SH-SY5Y (cell line): Measurements from ENCODE around the gene PRMT7.

ENCODE experiments used
- GATA2 ChIP-seq: IDR thresholded peaks from 2 replicates; pipeline ENCODE4 v1.6.1; 2011; ENCODE audit warnings: mild to moderate bottlenecking, low read depth, low read length
- GATA3 ChIP-seq: IDR thresholded peaks from 2 replicates; pipeline ENCODE4 v1.6.1; 2011; ENCODE audit warnings: low read depth, mild to moderate bottlenecking, low read length, moderate library complexity

The PRMT7 gene

GRCh38 chr16:68275611-68276191 is 35.1 kb upstream of the PRMT7 start:
- no peak for TF ChIP-seq GATA2
- TF ChIP-seq GATA3, result no peak

- TF ChIP-seq GATA2, result no peak
- no peak for TF ChIP-seq GATA3
Observed at GRCh38 chr16:68276223-68276622, 34.6 kb upstream of the PRMT7 start.

- no peak for TF ChIP-seq GATA3
Observed at GRCh38 chr16:68279726-68280558, 30.9 kb upstream of the PRMT7 start.

GRCh38 chr16:68281368-68282063 is 29.3 kb upstream of the PRMT7 start:
- TF ChIP-seq GATA3, result no peak

GRCh38 chr16:68282064-68282452 is 28.8 kb upstream of the PRMT7 start:
- TF ChIP-seq GATA2, result no peak
- TF ChIP-seq GATA3, result no peak

GRCh38 chr16:68283346-68283745 is 27.5 kb upstream of the PRMT7 start:
- TF ChIP-seq GATA3 (no peak), GATA2 (no peak)

- no peak for TF ChIP-seq GATA2
- no peak for TF ChIP-seq GATA3
Observed at GRCh38 chr16:68283801-68284598, 26.8 kb upstream of the PRMT7 start.

GRCh38 chr16:68284847-68285246 is 26.0 kb upstream of the PRMT7 start:
- TF ChIP-seq GATA3 (no peak), GATA2 (no peak)

GRCh38 chr16:68285683-68286082 is 25.1 kb upstream of the PRMT7 start:
- TF ChIP-seq GATA3 (no peak), GATA2 (no peak)

- TF ChIP-seq GATA2 (no peak), GATA3 (no peak)
Observed at GRCh38 chr16:68286153-68287074, 24.4 kb upstream of the PRMT7 start.

- TF ChIP-seq GATA3, result no peak
- no peak for TF ChIP-seq GATA2
Observed at GRCh38 chr16:68287276-68288251, 23.3 kb upstream of the PRMT7 start.

GRCh38 chr16:68288252-68288650 is 22.6 kb upstream of the PRMT7 start:
- no peak for TF ChIP-seq GATA3
- TF ChIP-seq GATA2, result no peak

GRCh38 chr16:68289202-68289601 is 21.6 kb upstream of the PRMT7 start:
- TF ChIP-seq GATA3 (no peak), GATA2 (no peak)
